LNCaP clone FGC (cell line): ENCODE data around the gene FAM98B.
"Not testable (repeated sequence)": the region's sequence is repeated elsewhere in the genome, so short reads cannot be mapped to it uniquely, and the experiment has no call there.

ENCODE experiments used
- DNase-seq: peaks from one replicate; pipeline ENCODE4 v3.0.0-alpha.2; 2011; ENCODE audit warnings: low read depth
- H3K4me3 ChIP-seq: 2 replicates; pipeline ENCODE4 v1.5.1; 2011; ENCODE audit warnings: mild to moderate bottlenecking, low read depth, low read length, control low read depth
- CTCF ChIP-seq: IDR thresholded peaks from 2 replicates; pipeline ENCODE4 v1.5.1; 2012; ENCODE audit warnings: mild to moderate bottlenecking; ENCODE audit not compliant: control insufficient read depth, insufficient read depth; ENCODE audit errors: extremely low read depth

FAM98B gene

DNA sequence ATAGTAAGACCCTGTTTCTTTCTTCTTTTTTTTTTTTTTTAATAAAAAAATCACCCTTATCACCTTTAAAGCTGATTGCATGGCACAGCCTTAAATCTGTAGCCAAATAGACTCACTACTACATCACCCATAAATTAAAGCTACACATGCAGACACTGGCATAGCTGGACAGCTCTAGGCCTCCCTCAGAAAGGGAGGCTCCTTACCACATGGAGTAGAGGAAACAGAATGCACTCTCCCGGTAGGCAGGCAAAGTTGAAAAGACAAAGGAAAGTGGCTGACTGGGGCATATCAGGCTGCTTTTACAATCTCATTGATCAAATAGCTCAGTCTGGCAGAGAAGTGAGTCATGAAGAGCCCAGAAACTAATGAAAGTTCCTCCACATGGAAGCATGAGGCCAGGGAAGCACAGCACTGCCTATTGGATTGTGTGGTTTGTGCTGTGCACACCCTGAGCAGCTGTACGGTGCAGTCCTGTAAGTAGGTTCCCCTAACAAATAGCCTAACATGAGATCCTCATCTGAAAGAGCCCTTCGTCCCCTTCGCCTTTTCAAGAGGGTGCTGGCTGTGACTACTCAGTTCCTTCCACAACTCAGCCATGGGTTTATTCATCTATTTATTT is 32.7 kb upstream of the FAM98B start:
- DNase-seq = no peak
- TF ChIP-seq CTCF = no peak
- no peak overlapping the region for H3K4me3 ChIP-seq

GRCh38 chr15:38424101-38424552 is 29.8 kb upstream of the FAM98B start:
- no peak for DNase-seq
- H3K4me3 ChIP-seq = no peak overlapping the region
- no peak for TF ChIP-seq CTCF

- no peak for TF ChIP-seq CTCF
- H3K4me3 ChIP-seq = no peak overlapping the region
- DNase-seq = no peak
Observed at GRCh38 chr15:38425269-38425668, 28.7 kb upstream of the FAM98B start.

DNA sequence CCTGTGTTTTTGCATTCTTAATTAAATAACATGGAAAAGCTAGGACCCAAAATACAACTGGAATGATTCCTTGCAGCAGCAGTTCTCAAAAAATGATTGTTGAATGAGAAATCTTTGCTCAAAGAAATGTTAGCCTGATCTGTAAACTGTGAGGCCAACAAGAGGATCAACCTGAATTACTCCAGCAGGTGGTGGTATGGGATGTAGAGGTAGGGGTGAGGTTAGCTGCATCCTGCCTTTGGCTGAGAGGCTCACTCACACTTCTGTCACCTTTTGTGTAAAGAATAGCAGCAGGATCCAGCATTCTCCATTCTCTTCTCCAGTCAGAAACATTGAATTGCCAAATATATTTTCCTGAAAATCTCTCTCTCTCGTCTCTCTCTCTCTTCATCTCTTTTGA is 26.5 kb upstream of the FAM98B start:
- DNase-seq = no peak
- TF ChIP-seq CTCF = no peak
- no peak overlapping the region for H3K4me3 ChIP-seq

GRCh38 chr15:38430106-38430760 is 23.7 kb upstream of the FAM98B start:
- DNase-seq = no peak
- TF ChIP-seq CTCF = no peak
- H3K4me3 ChIP-seq = no peak overlapping the region

- no peak for TF ChIP-seq CTCF
- no peak for DNase-seq
- no peak overlapping the region for H3K4me3 ChIP-seq
Observed at GRCh38 chr15:38436993-38437392, 16.9 kb upstream of the FAM98B start.

DNA sequence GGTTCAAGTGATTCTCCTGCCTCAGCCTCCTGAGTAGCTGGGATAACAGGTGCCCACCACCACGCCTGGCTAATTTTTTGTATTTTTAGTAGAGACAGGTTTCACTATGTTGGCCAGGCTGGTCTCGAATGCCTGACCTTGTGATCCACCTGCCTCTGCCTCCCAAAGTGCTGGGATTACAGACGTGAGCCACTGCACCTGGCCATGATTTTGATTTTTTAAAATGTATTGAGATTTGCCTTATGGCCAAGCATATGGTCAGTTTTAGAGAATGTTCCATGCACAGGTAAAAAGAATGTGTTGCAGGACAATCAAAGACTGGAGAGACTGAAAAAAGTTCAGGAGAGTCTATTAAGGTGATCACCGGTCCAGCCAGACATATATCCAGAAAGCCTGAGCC is 16.3 kb upstream of the FAM98B start:
- not testable (repeated sequence) for DNase-seq, H3K4me3 ChIP-seq
